ENCODE results near the gene XYLB.

The XYLB gene

DNA sequence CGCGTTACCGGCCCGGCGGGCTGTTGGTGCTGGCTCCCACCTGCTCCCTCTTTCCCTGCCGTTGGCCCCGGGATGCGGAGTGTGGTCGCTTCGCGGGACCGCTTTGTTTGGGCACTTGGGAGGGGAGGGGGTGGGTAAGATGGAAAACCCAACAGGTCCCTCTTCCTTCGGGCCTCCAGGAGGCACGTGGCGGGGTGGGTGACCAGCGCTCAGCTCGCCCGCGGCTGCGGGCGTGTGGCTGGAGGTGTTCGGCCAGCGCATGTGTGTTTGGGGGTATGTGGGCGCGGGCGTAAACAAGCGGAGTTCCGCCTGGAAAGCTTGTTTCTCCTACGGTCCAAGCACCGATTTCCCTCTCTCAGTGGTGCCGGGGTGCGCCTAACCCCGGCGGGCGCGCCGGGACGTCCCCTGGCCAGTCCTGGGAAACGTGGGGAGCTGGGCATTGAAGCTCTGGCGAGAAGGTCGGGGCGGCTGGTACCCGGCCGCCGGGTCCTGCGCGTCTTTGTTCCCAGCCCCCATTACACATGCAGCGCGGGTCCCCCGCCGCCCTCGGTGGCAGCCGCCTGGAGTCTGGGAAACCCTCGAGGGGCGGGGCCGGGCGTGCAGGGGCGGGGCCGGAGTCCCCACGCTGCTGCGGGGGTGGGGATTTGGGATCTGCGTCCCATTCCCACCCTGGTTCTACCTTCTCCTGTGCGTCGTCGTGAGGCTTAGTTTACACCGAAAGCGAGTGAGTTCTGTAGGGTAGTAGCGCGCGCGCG, 108.5 kb downstream of the XYLB start:
- peak; percentile 75 for DNase-seq (ENCODE audit: low spot score)

DNA sequence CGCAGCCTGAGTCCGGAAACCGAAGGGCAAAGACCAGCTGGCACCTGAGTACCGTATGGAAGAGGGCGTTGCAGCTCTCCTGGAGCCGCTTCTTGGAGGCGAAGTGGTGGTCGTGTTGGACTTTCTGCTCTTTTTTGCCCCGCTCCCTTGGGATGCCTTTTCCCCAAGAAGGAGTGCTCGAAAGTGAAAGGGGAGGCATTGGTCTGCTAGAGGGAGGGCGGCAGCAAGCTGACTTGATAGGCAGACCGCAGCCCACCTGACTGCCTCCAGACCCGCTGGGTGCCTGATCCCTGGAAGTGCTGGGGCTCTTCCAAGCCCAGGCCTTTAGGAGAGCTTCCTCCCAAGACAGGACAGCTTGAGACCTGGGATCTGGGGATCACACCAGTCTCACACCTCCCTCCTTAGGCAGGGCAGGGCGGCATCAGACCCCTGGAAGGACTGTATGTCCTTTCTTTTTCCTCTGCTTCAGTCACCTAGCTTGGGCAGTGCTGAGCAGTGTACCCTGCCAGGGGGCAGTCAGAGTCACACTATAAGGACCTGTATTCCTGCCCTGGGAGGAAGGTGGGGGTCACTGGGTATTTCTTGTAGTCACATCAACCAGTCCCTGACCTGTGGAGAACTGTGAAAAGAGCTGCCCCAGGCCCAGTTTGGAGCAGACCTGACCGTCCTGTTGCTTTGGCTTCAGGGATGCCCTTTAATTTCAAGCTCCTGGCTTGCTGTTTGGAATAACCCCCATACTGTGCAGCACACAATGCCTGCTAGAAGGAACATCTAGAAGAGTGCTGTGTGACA, 109.2 kb downstream of the XYLB start:
- DNase-seq (ENCODE audit: low spot score) = no peak

DNA sequence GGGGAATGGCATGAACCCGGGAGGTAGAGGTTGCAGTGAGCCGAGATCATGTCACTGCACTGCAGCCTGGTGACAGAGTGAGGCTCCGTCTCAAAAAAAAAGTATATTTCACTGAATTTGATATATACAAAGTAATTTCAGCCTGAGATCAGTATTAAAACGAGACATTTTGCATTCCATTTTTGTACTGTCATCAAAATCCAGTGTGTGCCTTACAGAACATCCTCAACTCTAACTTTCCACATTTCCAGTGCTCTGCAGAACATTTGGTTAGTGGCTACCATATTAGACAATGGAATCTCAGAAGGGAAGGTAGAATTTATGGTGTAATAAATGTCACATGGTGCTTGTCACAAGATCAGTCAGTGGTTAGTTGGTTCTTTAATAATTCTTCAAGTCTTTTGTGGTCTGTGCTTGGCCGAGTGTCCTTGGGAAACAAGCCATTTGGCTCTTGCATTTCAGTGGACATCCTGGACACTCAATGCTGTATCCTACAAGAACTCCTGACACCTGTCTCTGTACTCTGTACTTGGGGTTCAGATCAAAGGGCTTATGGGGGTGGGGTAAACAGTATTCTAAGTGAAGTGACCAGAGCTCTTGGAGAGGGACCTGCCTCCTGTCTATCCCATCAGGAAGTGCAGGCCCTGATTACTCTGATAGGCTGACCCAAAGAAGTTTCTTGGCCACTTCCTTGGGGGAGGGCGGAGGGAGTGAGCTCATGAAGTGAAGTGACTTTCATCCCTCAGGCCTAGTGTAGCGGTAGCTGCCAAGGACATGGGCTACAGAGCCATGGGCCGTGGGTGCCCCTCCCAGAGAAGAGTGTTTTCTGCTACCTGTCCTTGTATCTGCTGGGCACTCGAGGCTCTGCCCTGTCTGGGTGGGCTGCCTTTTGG, 110.8 kb downstream of the XYLB start:
- no peak for DNase-seq (ENCODE audit: low spot score)

- DNase-seq (ENCODE audit: low spot score) = peak; percentile 73
These were observed 112.4 kb downstream of the XYLB start for GRCh38 chr3:38458796-38459498.

DNA sequence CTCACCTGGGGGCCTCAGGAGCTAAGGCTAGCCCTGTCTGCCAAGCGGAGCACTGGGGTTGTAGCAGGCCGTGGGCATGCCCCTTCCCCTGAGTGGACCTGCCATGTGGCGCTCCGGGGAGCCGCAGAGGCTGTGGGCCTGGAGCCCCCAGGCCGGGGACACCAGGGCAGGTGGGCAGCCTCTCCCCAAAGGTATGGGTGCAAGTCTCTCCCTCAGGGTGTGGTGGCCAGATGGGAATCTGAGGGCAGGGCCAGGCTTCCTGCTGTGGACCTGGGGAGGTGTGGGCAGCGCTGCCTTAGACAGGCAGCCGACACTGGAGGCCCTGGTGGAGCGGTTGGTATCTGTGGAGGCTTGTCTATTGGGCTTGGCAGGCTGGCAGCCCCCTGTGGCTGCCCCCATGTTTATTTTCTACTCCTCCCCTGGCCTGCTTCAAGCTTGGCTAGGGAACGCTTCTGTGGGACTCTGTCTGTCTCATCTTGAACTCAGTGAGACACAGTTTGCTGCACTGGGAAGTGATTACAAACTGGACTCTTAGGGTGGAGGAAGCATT, 113.0 kb downstream of the XYLB start:
- no peak for DNase-seq (ENCODE audit: low spot score)

DNA sequence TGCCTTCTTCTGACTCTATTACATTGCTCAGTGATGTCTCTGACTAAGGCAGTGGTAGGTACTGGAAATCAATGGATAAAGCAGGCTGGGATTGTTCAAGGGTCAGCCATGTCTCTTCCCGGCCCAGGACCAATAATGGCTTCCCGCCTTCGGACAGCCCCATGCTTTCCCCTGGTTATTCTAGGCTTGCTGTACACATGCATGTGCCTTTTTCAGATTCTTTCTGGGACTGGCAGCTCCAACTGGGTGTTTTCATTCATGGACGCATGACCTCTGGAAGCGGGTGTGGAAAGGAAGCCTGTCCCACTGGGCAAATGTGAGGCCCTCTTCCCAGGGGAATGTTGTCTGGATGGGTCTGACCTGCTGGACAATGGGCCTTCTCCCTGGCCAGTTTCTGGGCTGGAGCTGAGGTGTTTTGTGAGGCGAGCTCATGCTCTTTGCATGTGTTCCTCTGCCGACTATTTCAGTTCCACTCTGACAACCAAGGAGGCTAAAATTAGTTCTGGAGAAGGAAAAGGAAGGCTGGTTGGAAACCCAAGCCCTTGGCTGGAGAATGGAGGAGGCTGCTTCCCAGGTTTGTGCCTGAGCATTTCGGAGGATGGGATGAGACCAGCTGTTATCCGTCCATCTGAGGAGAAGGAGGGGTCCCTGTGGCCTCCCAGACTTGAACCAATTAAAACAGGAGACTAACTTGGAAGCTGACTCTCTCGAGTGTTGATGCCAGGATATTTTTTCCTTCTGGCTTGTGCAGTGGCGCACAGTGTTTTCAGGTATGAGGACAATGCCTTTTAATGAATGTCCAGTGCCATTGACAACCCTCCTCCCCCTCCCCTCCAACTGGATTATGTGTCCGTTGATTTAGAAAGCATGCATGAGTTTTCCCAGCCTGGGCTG, 114.0 kb downstream of the XYLB start:
- no peak for DNase-seq (ENCODE audit: low spot score)
